Caco-2 (cell line): ENCODE data around the gene KDM4B. TPM values are rescaled to one million over a fixed set of nuclear protein-coding genes. Genes with fewer than 3 reads are reported as not detected.
A peak's percentile ranks its signal among the peaks of the same experiment; 100 is the strongest.

Experiments used
- BruUV-seq: library from RNA; stranded (reverse); fragments of 400-500 nt; replicated peaks from 2 replicates; lab custom pipeline; 2021; lab: Mats Ljungman, UMichigan
- CTCF ChIA-PET: fragments of 300-600 bp; sonication (Branson Sonifier 250); formaldehyde crosslinking; loops from one replicate; lab custom pipeline; 2022; ENCODE audit warnings: antibody characterized with exemption; lab: Charles Lee
- POLR2A ChIA-PET: fragments of 300-600 bp; sonication (Branson Sonifier 250); formaldehyde crosslinking; loops from one replicate; lab custom pipeline; 2022; ENCODE audit warnings: antibody characterized with exemption; lab: Charles Lee
- DNase-seq, 2 experiments: peaks; one replicate each; pipeline versions ENCODE4 v3.0.0 to v3.0.0-alpha.2; 2020 to 2022
- H3K27me3 ChIP-seq: replicated peaks from 2 replicates; pipeline ENCODE4 v1.6.0; 2011; ENCODE audit warnings: low read length; ENCODE audit not compliant: control insufficient read depth, insufficient read depth
- H3K36me3 ChIP-seq: 2 replicates; pipeline ENCODE4 v1.5.1; 2011; ENCODE audit warnings: low read length; ENCODE audit not compliant: control insufficient read depth, insufficient read depth
- H3K4me1 ChIP-seq: fragments of 250-450 bp; sonication (Bioruptor Pico); 2 replicates; pipeline ENCODE4 v1.5.1; 2020; ENCODE audit warnings: mild to moderate bottlenecking
- H3K4me3 ChIP-seq: 2 replicates; pipeline ENCODE4 v1.5.1; 2011; ENCODE audit warnings: low read depth, mild to moderate bottlenecking, control low read depth, low read length
- H3K9me3 ChIP-seq: fragments of 250-450 bp; sonication (Bioruptor Pico); 2 replicates; pipeline ENCODE4 v1.5.1; 2020; ENCODE audit warnings: mild to moderate bottlenecking, moderate library complexity
- H3K27ac Mint-ChIP-seq: one replicate; pipeline ENCODE4 v1.8.0; 2022; ENCODE audit warnings: mixed read lengths; ENCODE audit not compliant: unreplicated experiment
- H3K27me3 Mint-ChIP-seq: one replicate; pipeline ENCODE4 v1.8.0; 2022; ENCODE audit warnings: mixed read lengths; ENCODE audit not compliant: insufficient read depth, unreplicated experiment
- H3K36me3 Mint-ChIP-seq: one replicate; pipeline ENCODE4 v1.8.0; 2022; ENCODE audit warnings: mild to moderate bottlenecking, mixed read lengths; ENCODE audit not compliant: insufficient read depth, unreplicated experiment
- H3K4me1 Mint-ChIP-seq: one replicate; pipeline ENCODE4 v1.8.0; 2022; ENCODE audit warnings: low read depth, mixed read lengths; ENCODE audit not compliant: unreplicated experiment
- H3K4me3 Mint-ChIP-seq: one replicate; pipeline ENCODE4 v1.8.0; 2022; ENCODE audit warnings: mild to moderate bottlenecking, moderate library complexity, mixed read lengths; ENCODE audit not compliant: unreplicated experiment
- H3K9me3 Mint-ChIP-seq: one replicate; pipeline ENCODE4 v1.8.0; 2022; ENCODE audit warnings: mixed read lengths; ENCODE audit not compliant: unreplicated experiment
- intact Hi-C: fragments of 100-400 bp; cut with micrococcal nuclease; formaldehyde crosslinking; loops from one replicate; pipeline ENCODE4 v1.10.0; 2022; ENCODE audit not compliant: unreplicated experiment
- total RNA-seq: library from RNA; stranded (reverse); gene quantifications from 2 replicates; pipeline ENCODE4 v1.2.3, GENCODE V29; 2022
- TF ChIP-seq, protein P1 (sequence below), 2 experiments: fragments of 200-600 bp in 1 of 2; IDR thresholded peaks; 1 replicate in 1 of 2; 2 replicates in 1 of 2; pipeline versions ENCODE4 v1.5.1 to v1.8.0; 2011 to 2022; ENCODE audit warnings: antibody characterized with exemption in 1 of 2, control low read depth in 1 of 2, inconsistent platforms in 1 of 2, low read depth in 1 of 2, low read length in 1 of 2, mild to moderate bottlenecking in 1 of 2, moderate library complexity in 1 of 2; ENCODE audit not compliant: insufficient read depth in 1 of 2, severe bottlenecking in 1 of 2, unreplicated experiment in 1 of 2

Gene KDM4B
- total RNA-seq, 1 experiment from 2014 or later = 27.4 TPM

DNA sequence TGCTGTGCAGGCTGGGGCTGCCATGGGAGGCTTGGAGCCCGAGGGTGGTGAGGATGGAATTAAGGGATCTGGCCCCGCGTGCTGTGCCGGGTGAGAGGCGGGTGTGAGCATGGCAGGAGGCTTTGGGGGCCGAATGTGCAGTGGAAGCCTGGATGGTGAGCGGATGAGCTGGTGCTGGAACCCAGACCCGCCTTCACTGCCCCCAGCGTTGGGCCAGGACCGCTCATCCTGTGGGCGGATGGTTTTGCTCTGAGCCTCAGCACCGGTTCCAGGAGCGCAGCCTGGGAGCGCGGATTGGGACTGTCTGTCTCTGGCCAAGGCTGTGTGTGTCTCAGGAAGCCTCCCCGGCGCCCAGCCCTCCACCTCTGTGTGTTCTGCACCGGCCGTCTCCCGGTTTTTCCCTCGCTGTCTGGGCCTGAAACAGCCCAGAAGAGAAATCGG is 16.7 kb downstream of the KDM4B start:
- Mint-ChIP-seq H3K27me3 (no peaks in the 10 kb centered on the region), H3K9me3 (no peaks in the 10 kb centered on the region), H3K4me1 (peaks cover 25% of the 10 kb centered on the region), H3K36me3 (peaks cover 11% of the 10 kb centered on the region), H3K4me3 (no peak overlapping the region), H3K27ac (no peak overlapping the region)
- CTCF ChIA-PET = interaction anchor here (0.6 kb wide), 1 partner anchor 17 kb away, joined by 3 read pairs; the partner anchor contains the start of gene KDM4B
- DNase-seq = no peak
- intact Hi-C loops = no loop called here
- no peaks in the 10 kb centered on the region for H3K9me3 ChIP-seq
- TF ChIP-seq, protein P1, sequence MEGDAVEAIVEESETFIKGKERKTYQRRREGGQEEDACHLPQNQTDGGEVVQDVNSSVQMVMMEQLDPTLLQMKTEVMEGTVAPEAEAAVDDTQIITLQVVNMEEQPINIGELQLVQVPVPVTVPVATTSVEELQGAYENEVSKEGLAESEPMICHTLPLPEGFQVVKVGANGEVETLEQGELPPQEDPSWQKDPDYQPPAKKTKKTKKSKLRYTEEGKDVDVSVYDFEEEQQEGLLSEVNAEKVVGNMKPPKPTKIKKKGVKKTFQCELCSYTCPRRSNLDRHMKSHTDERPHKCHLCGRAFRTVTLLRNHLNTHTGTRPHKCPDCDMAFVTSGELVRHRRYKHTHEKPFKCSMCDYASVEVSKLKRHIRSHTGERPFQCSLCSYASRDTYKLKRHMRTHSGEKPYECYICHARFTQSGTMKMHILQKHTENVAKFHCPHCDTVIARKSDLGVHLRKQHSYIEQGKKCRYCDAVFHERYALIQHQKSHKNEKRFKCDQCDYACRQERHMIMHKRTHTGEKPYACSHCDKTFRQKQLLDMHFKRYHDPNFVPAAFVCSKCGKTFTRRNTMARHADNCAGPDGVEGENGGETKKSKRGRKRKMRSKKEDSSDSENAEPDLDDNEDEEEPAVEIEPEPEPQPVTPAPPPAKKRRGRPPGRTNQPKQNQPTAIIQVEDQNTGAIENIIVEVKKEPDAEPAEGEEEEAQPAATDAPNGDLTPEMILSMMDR (IDR thresholded peaks at IDR 0.05; ENCODE audit: insufficient read depth in 1 of 2, low read depth in 1 of 2, low read length in 1 of 2, severe bottlenecking in 1 of 2, unreplicated experiment in 1 of 2) = no peak
- no peak overlapping the region for H3K4me3 ChIP-seq
- POLR2A ChIA-PET = interaction anchor here (0.5 kb wide), 1 partner anchor 238 kb away, joined by 4 read pairs; no protein-coding TSS in a partner anchor
- peaks cover 25% of the 10 kb centered on the region for H3K4me1 ChIP-seq
- BruUV-seq = no TSS peak
- no peaks in the 10 kb centered on the region for H3K36me3 ChIP-seq
- H3K27me3 ChIP-seq = no peaks in the 10 kb centered on the region

DNA sequence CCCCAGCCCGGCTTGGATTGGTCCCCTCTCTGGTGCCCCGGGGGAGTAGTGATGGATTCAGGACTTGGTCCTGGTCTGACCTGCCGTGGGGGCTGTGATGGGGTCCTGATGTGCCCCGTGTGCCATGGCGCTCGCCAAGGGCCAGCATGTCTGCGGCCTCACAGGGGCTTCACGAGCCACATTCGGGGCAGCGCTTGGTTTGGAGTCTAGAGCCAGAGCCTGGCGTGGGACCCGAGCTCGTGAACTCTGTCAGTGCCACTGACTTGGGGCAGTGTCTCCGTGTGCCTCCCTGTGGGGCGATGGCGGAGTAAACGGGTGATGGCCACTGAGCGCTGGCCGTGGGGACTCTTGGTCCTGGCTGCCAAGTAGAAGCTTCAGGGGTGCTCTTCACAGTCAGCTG is 17.1 kb downstream of the KDM4B start:
- peaks cover 11% of the 10 kb centered on the region for H3K36me3 Mint-ChIP-seq
- no TSS peak for BruUV-seq
- no peak overlapping the region for H3K4me3 ChIP-seq
- no peak overlapping the region for H3K4me3 Mint-ChIP-seq
- H3K9me3 Mint-ChIP-seq = no peaks in the 10 kb centered on the region
- H3K36me3 ChIP-seq = no peaks in the 10 kb centered on the region
- POLR2A ChIA-PET = interaction anchor here (0.5 kb wide), 1 partner anchor 237 kb away, joined by 4 read pairs; no protein-coding TSS in a partner anchor
- H3K27ac Mint-ChIP-seq = no peak overlapping the region
- no peaks in the 10 kb centered on the region for H3K9me3 ChIP-seq
- TF ChIP-seq, protein P1 (IDR thresholded peaks at IDR 0.05; ENCODE audit: insufficient read depth in 1 of 2, low read depth in 1 of 2, low read length in 1 of 2, severe bottlenecking in 1 of 2, unreplicated experiment in 1 of 2) = no peak
- no peaks in the 10 kb centered on the region for H3K27me3 Mint-ChIP-seq
- peaks cover 25% of the 10 kb centered on the region for H3K4me1 ChIP-seq
- H3K4me1 Mint-ChIP-seq = peaks cover 25% of the 10 kb centered on the region
- H3K27me3 ChIP-seq = no peaks in the 10 kb centered on the region
- DNase-seq = no peak
- intact Hi-C loops = loop anchor here (2.0 kb wide), 1 partner anchor 17 kb away; the partner anchor contains the start of gene KDM4B
- CTCF ChIA-PET = no interaction called here

DNA sequence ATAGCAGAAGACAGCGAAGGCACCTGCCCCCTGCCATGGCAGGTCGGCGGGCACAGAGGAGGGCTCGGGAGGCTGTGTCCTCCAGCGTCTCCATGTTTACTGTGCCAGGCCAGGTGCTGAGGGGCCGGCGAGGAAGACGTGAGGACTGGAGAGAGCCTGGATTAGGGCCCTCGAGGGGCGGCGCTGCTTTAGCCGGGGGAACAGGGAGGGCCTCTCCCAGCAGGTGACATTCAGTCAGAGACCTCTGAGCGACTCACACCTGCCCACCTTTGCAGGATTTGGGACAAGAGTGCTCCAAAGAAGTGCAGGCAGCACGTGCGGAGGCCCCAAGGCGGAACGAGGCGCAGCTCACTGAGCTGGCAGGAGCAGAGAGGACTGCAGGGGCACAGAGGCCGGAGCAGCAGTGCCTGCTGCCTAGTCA is 17.6 kb downstream of the KDM4B start:
- no peak overlapping the region for H3K4me3 ChIP-seq
- no peak for DNase-seq
- CTCF ChIA-PET = no interaction called here
- H3K4me1 ChIP-seq = peaks cover 30% of the 10 kb centered on the region
- Mint-ChIP-seq H3K27ac (no peak overlapping the region), H3K9me3 (no peaks in the 10 kb centered on the region), H3K4me3 (peak overlapping the region; percentile 16), H3K27me3 (no peaks in the 10 kb centered on the region), H3K4me1 (peaks cover 26% of the 10 kb centered on the region), H3K36me3 (peaks cover 11% of the 10 kb centered on the region)
- intact Hi-C loops = loop anchor here (2.0 kb wide), 1 partner anchor 18 kb away; the partner anchor contains the start of gene KDM4B
- TF ChIP-seq, protein P1 (IDR thresholded peaks at IDR 0.05; ENCODE audit: insufficient read depth in 1 of 2, low read depth in 1 of 2, low read length in 1 of 2, severe bottlenecking in 1 of 2, unreplicated experiment in 1 of 2) = no peak
- H3K36me3 ChIP-seq = no peaks in the 10 kb centered on the region
- no peaks in the 10 kb centered on the region for H3K27me3 ChIP-seq
- POLR2A ChIA-PET = interaction anchor here (0.5 kb wide), 1 partner anchor 237 kb away, joined by 4 read pairs; no protein-coding TSS in a partner anchor
- no peaks in the 10 kb centered on the region for H3K9me3 ChIP-seq
- no TSS peak for BruUV-seq
